Chondrocyte (in vitro differentiated cells): ENCODE data around the gene AGXT. TPM values are rescaled to one million over a fixed set of nuclear protein-coding genes. Genes with fewer than 3 reads are reported as not detected.
A peak's percentile ranks its signal among the peaks of the same experiment; 100 is the strongest.

ENCODE experiments used
- DNase-seq: peaks from one replicate; pipeline ENCODE4 v3.0.0; 2021; ENCODE audit warnings: mixed read lengths, low spot score
- H3K27ac Mint-ChIP-seq: one replicate; pipeline ENCODE4 v1.8.0; 2021; ENCODE audit warnings: mild to moderate bottlenecking, moderate library complexity, mixed read lengths; ENCODE audit not compliant: unreplicated experiment
- H3K27me3 Mint-ChIP-seq: 2 replicates; pipeline ENCODE4 v1.8.0; 2021; ENCODE audit warnings: low read depth, mixed read lengths
- H3K36me3 Mint-ChIP-seq: 2 replicates; pipeline ENCODE4 v1.8.0; 2021; ENCODE audit warnings: low read depth, mixed read lengths
- H3K4me1 Mint-ChIP-seq: 2 replicates; pipeline ENCODE4 v1.8.0; 2021; ENCODE audit warnings: low read depth, mild to moderate bottlenecking, mixed read lengths
- H3K4me3 Mint-ChIP-seq: one replicate; pipeline ENCODE4 v1.8.0; 2021; ENCODE audit warnings: mild to moderate bottlenecking, moderate library complexity, mixed read lengths; ENCODE audit not compliant: unreplicated experiment
- H3K9me3 Mint-ChIP-seq: 2 replicates; pipeline ENCODE4 v1.8.0; 2021; ENCODE audit warnings: low read depth, mixed read lengths
- CTCF ChIP-seq: fragments of 200-600 bp; sonication (generic); IDR thresholded peaks from 2 replicates; pipeline ENCODE4 v1.5.0; 2021; ENCODE audit warnings: antibody characterized with exemption, mild to moderate bottlenecking, moderate library complexity
- total RNA-seq: library from RNA; stranded (reverse); gene quantifications from 3 replicates; pipeline ENCODE4 v1.2.1, GENCODE V29; 2021

Gene AGXT
- total RNA-seq, 1 donor from 2014 or later = not detected

GRCh38 chr2:240914645-240915525, 46.3 kb downstream of the AGXT start:
- Mint-ChIP-seq H3K27ac (no peak overlapping the region), H3K4me1 (peaks cover 10% of the 10 kb centered on the region), H3K36me3 (no peaks in the 10 kb centered on the region), H3K4me3 (no peak overlapping the region), H3K9me3 (no peaks in the 10 kb centered on the region), H3K27me3 (peaks cover 10% of the 10 kb centered on the region)
- peak; percentile 71 for TF ChIP-seq CTCF
- no peak for DNase-seq

DNA sequence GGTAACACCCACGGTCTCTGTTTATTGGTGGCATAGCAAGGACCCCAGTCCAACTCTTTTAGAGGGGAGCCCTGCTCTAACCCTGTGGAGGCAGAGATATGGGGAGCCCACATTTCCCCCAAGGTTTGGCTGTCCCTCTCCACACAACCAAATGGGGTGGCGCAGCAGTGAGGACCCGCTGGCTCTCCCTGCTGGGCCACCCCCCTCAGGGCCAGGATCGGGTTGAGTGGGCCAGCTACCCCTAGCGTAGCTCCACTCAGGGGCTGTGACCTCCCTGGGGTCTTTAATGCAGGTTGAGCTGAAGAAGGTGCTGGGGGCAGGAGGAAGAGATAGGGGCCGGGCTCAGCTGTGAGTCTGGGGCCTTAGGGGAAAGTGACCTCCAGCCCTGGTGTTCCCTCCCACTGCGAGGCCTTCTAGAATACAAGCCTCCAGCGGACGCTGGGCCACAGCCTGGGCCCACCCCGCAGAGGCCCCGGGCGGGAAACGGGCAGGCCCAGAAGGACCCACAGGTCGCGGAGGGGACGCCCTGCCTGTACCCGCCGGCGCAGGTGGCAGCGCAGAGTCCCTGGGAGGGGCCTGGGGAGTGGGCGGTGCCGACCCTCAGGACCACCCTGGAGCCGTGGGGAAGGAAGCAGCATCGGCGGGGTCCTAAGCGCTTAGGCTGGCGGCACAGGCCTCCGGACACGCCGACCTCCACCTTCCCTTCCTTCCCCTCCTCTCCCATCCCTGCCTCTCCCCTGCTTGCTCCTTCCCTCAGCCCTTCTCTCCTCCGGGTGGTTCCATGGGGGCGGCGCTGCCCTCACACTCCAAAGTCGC, 47.1 kb downstream of the AGXT start:
- TF ChIP-seq CTCF = no peak
- peak; percentile 83 for DNase-seq
- Mint-ChIP-seq H3K27ac (no peak overlapping the region), H3K4me1 (peaks cover 10% of the 10 kb centered on the region), H3K4me3 (no peak overlapping the region), H3K9me3 (no peaks in the 10 kb centered on the region), H3K36me3 (no peaks in the 10 kb centered on the region), H3K27me3 (peaks cover 10% of the 10 kb centered on the region)

GRCh38 chr2:240916571-240917008, 48.0 kb downstream of the AGXT start:
- H3K27me3 Mint-ChIP-seq = peaks cover 7% of the 10 kb centered on the region
- no peak for TF ChIP-seq CTCF
- no peak overlapping the region for H3K4me3 Mint-ChIP-seq
- no peak for DNase-seq
- no peaks in the 10 kb centered on the region for H3K9me3 Mint-ChIP-seq
- H3K27ac Mint-ChIP-seq = no peak overlapping the region
- peaks cover 18% of the 10 kb centered on the region for H3K4me1 Mint-ChIP-seq
- H3K36me3 Mint-ChIP-seq = no peaks in the 10 kb centered on the region

DNA sequence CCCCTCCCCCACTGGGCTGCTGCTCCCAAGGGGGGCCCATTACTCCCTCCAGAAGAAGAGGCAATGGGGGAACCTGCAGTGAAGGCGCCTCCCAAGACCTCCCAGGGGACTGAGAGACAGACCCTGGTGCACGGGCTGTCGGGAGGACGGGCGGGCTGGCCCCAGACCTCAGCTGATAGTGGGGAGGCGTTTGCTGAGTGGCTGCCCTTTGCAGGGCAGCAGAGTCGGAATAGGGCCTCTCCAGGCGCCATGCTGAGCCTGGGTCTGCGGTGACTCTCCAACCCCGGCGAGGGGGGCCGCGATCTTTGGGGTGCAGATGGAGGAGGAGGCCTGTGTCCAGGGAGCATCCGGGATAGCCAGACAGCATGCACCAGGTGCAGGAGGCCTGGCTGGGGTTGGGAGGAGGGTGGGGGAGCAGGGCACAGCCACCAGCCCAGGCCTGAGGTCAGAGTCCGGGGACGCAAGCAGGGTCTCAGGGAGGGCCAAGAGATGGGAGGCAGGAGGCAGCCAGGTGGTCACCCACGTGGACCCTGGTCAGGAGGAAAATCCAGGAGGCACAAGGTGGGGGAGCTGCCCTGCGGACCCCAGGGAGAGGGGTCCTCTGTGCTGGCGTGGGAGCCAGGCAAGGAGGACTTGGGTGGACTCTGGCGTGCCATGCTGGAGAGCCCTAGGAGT, 48.5 kb downstream of the AGXT start:
- Mint-ChIP-seq H3K4me1 (peaks cover 18% of the 10 kb centered on the region), H3K27me3 (peaks cover 2% of the 10 kb centered on the region), H3K27ac (no peak overlapping the region), H3K4me3 (no peak overlapping the region), H3K9me3 (no peaks in the 10 kb centered on the region), H3K36me3 (no peaks in the 10 kb centered on the region)
- no peak for DNase-seq
- no peak for TF ChIP-seq CTCF
